WTC11 (cell line): ENCODE measurements around the gene RAC2. TPM values are rescaled to one million over a fixed set of nuclear protein-coding genes. Genes with fewer than 3 reads are reported as not detected.

ENCODE experiments used
- AFF4 ChIP-seq: sonication (generic); formaldehyde crosslinking; IDR thresholded peaks from 2 replicates; pipeline ENCODE4 v1.8.1; 2023; ENCODE audit warnings: mild to moderate bottlenecking, missing genetic modification reagents, borderline replicate concordance
- CREB1 ChIP-seq: sonication (generic); formaldehyde crosslinking; IDR thresholded peaks from 2 replicates; pipeline ENCODE4 v1.8.0; 2023; ENCODE audit warnings: mild to moderate bottlenecking, missing genetic modification reagents
- SMAD4 ChIP-seq: sonication (generic); formaldehyde crosslinking; IDR thresholded peaks from 2 replicates; pipeline ENCODE4 v1.8.0; 2022; ENCODE audit warnings: mild to moderate bottlenecking, missing genetic modification reagents
- TP53 ChIP-seq: sonication (generic); formaldehyde crosslinking; IDR thresholded peaks from 2 replicates; pipeline ENCODE4 v1.8.1; 2023; ENCODE audit warnings: mild to moderate bottlenecking, missing genetic modification reagents
- ZSCAN18 ChIP-seq: fragments of 250-450 bp; sonication (Bioruptor Pico); IDR thresholded peaks from 2 replicates; pipeline ENCODE4 v2.1.2; 2022; ENCODE audit warnings: mild to moderate bottlenecking, moderate library complexity
- total RNA-seq: library from RNA; stranded (reverse); gene quantifications from 3 replicates; pipeline ENCODE4 v1.2.3, GENCODE V29; 2021
- TF ChIP-seq, protein P1 (sequence below): sonication (generic); formaldehyde crosslinking; conservative IDR thresholded peaks from 2 replicates; pipeline ENCODE4 v1.8.1; 2023; ENCODE audit warnings: mild to moderate bottlenecking, low read depth, missing genetic modification reagents, moderate library complexity
- TF ChIP-seq, protein P2 (sequence below): sonication (generic); formaldehyde crosslinking; IDR thresholded peaks from 2 replicates; pipeline ENCODE4 v1.8.0; 2023; ENCODE audit warnings: missing genetic modification reagents, mild to moderate bottlenecking, borderline replicate concordance
- TF ChIP-seq, protein P3 (sequence below): sonication (generic); formaldehyde crosslinking; IDR thresholded peaks from 2 replicates; pipeline ENCODE4 v1.8.0; 2022; ENCODE audit warnings: mild to moderate bottlenecking, missing genetic modification reagents

The RAC2 gene
- total RNA-seq, 1 experiment from 2014 or later = 3.6 TPM

- no peak for TF ChIP-seq AFF4 (CRISPR knock-in tag)
- TF ChIP-seq, protein P1, sequence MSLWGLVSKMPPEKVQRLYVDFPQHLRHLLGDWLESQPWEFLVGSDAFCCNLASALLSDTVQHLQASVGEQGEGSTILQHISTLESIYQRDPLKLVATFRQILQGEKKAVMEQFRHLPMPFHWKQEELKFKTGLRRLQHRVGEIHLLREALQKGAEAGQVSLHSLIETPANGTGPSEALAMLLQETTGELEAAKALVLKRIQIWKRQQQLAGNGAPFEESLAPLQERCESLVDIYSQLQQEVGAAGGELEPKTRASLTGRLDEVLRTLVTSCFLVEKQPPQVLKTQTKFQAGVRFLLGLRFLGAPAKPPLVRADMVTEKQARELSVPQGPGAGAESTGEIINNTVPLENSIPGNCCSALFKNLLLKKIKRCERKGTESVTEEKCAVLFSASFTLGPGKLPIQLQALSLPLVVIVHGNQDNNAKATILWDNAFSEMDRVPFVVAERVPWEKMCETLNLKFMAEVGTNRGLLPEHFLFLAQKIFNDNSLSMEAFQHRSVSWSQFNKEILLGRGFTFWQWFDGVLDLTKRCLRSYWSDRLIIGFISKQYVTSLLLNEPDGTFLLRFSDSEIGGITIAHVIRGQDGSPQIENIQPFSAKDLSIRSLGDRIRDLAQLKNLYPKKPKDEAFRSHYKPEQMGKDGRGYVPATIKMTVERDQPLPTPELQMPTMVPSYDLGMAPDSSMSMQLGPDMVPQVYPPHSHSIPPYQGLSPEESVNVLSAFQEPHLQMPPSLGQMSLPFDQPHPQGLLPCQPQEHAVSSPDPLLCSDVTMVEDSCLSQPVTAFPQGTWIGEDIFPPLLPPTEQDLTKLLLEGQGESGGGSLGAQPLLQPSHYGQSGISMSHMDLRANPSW (CRISPR knock-in tag) = no peak
- no peak for TF ChIP-seq CREB1 (CRISPR knock-in tag)
- no peak for TF ChIP-seq ZSCAN18
- TF ChIP-seq TP53 (CRISPR knock-in tag) = no peak
- TF ChIP-seq, protein P2, sequence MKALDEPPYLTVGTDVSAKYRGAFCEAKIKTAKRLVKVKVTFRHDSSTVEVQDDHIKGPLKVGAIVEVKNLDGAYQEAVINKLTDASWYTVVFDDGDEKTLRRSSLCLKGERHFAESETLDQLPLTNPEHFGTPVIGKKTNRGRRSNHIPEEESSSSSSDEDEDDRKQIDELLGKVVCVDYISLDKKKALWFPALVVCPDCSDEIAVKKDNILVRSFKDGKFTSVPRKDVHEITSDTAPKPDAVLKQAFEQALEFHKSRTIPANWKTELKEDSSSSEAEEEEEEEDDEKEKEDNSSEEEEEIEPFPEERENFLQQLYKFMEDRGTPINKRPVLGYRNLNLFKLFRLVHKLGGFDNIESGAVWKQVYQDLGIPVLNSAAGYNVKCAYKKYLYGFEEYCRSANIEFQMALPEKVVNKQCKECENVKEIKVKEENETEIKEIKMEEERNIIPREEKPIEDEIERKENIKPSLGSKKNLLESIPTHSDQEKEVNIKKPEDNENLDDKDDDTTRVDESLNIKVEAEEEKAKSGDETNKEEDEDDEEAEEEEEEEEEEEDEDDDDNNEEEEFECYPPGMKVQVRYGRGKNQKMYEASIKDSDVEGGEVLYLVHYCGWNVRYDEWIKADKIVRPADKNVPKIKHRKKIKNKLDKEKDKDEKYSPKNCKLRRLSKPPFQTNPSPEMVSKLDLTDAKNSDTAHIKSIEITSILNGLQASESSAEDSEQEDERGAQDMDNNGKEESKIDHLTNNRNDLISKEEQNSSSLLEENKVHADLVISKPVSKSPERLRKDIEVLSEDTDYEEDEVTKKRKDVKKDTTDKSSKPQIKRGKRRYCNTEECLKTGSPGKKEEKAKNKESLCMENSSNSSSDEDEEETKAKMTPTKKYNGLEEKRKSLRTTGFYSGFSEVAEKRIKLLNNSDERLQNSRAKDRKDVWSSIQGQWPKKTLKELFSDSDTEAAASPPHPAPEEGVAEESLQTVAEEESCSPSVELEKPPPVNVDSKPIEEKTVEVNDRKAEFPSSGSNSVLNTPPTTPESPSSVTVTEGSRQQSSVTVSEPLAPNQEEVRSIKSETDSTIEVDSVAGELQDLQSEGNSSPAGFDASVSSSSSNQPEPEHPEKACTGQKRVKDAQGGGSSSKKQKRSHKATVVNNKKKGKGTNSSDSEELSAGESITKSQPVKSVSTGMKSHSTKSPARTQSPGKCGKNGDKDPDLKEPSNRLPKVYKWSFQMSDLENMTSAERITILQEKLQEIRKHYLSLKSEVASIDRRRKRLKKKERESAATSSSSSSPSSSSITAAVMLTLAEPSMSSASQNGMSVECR (CRISPR knock-in tag) = no peak
- no peak for TF ChIP-seq SMAD4 (CRISPR knock-in tag)
- TF ChIP-seq, protein P3, sequence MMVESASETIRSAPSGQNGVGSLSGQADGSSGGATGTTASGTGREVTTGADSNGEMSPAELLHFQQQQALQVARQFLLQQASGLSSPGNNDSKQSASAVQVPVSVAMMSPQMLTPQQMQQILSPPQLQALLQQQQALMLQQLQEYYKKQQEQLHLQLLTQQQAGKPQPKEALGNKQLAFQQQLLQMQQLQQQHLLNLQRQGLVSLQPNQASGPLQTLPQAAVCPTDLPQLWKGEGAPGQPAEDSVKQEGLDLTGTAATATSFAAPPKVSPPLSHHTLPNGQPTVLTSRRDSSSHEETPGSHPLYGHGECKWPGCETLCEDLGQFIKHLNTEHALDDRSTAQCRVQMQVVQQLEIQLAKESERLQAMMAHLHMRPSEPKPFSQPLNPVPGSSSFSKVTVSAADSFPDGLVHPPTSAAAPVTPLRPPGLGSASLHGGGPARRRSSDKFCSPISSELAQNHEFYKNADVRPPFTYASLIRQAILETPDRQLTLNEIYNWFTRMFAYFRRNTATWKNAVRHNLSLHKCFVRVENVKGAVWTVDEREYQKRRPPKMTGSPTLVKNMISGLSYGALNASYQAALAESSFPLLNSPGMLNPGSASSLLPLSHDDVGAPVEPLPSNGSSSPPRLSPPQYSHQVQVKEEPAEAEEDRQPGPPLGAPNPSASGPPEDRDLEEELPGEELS (CRISPR knock-in tag) = no peak
- TF ChIP-seq, all 79 proteins: peak for 0
These were observed 14.9 kb downstream of the RAC2 start (continued) for GRCh38 chr22:37229012-37229804.
